Measurements from ENCODE around the gene ALAS1.
A peak's percentile ranks its signal among the peaks of the same experiment; 100 is the strongest.

The ALAS1 gene

GRCh38 chr3:52198643-52199608, 966 bp downstream of the ALAS1 start:
- DNase-seq = no peak

- DNase-seq = no peak
Measured at GRCh38 chr3:52200981-52201679, 3.2 kb downstream of the ALAS1 start.

- no peak for DNase-seq
Measured at GRCh38 chr3:52202384-52203077, 4.6 kb downstream of the ALAS1 start.

- DNase-seq = no peak
Measured at GRCh38 chr3:52203701-52204100, 5.7 kb downstream of the ALAS1 start.

GRCh38 chr3:52204337-52205073, 6.5 kb downstream of the ALAS1 start:
- no peak for DNase-seq

GRCh38 chr3:52205727-52206372, 7.9 kb downstream of the ALAS1 start:
- no peak for DNase-seq

- DNase-seq = no peak
Measured at GRCh38 chr3:52208556-52208955, 10.6 kb downstream of the ALAS1 start.

- no peak for DNase-seq
Measured at GRCh38 chr3:52210037-52210436, 12.1 kb downstream of the ALAS1 start.

GRCh38 chr3:52210550-52211046, 12.6 kb downstream of the ALAS1 start:
- no peak for DNase-seq

GRCh38 chr3:52211268-52211891, 13.4 kb downstream of the ALAS1 start:
- DNase-seq = no peak

- no peak for DNase-seq
Measured at GRCh38 chr3:52213005-52213404, 15.0 kb downstream of the ALAS1 start.

GRCh38 chr3:52213901-52214300, 15.9 kb downstream of the ALAS1 start:
- DNase-seq = no peak

GRCh38 chr3:52215351-52215750, 17.4 kb downstream of the ALAS1 start:
- DNase-seq = no peak

GRCh38 chr3:52216585-52217408, 18.8 kb downstream of the ALAS1 start:
- no peak for DNase-seq

- DNase-seq = no peak
Measured at GRCh38 chr3:52217409-52217805, 19.4 kb downstream of the ALAS1 start.

- no peak for DNase-seq
Measured at GRCh38 chr3:52218026-52218425, 20.1 kb downstream of the ALAS1 start.

GRCh38 chr3:52218454-52218853, 20.5 kb downstream of the ALAS1 start:
- no peak for DNase-seq

GRCh38 chr3:52218937-52219650, 21.1 kb downstream of the ALAS1 start:
- peak in 1 of 58 donors; percentile 12 for DNase-seq

Data from anterior cingulate cortex (tissue), 58 donors.